ENCODE data around the gene NOX3. TPM values are rescaled to one million over a fixed set of nuclear protein-coding genes. Genes with fewer than 3 reads are reported as not detected.

The NOX3 gene, protein sequence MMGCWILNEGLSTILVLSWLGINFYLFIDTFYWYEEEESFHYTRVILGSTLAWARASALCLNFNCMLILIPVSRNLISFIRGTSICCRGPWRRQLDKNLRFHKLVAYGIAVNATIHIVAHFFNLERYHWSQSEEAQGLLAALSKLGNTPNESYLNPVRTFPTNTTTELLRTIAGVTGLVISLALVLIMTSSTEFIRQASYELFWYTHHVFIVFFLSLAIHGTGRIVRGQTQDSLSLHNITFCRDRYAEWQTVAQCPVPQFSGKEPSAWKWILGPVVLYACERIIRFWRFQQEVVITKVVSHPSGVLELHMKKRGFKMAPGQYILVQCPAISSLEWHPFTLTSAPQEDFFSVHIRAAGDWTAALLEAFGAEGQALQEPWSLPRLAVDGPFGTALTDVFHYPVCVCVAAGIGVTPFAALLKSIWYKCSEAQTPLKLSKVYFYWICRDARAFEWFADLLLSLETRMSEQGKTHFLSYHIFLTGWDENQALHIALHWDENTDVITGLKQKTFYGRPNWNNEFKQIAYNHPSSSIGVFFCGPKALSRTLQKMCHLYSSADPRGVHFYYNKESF
- total RNA-seq = not detected

DNA sequence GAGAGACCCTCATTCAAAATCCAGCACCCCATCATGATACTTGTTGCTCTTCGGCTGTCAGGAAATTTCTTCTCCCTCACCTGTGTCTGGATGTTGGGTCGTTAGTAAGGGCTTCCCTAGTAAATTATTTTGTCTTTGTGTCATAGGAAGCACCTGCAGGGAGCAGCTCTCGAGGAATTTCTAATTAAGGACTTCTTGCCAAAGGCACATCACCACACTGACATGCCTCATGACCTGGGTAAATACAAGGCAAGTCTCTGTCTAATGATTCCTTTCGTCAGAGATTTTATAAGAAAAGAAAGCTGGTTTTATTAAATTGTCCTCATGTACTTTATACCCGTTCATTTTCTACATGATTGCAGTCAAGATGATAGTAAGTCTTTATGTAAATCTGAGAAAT, at the start of gene NOX3:
Gene NOX3, minus strand, starts transcription at position 74 of the 400 bp plus-strand sequence. Its CDS starts 39 bp downstream, at position 35.
- no peaks in the 10 kb centered on the region for H3K4me1 ChIP-seq
- TF ChIP-seq, protein P1, sequence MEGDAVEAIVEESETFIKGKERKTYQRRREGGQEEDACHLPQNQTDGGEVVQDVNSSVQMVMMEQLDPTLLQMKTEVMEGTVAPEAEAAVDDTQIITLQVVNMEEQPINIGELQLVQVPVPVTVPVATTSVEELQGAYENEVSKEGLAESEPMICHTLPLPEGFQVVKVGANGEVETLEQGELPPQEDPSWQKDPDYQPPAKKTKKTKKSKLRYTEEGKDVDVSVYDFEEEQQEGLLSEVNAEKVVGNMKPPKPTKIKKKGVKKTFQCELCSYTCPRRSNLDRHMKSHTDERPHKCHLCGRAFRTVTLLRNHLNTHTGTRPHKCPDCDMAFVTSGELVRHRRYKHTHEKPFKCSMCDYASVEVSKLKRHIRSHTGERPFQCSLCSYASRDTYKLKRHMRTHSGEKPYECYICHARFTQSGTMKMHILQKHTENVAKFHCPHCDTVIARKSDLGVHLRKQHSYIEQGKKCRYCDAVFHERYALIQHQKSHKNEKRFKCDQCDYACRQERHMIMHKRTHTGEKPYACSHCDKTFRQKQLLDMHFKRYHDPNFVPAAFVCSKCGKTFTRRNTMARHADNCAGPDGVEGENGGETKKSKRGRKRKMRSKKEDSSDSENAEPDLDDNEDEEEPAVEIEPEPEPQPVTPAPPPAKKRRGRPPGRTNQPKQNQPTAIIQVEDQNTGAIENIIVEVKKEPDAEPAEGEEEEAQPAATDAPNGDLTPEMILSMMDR (IDR thresholded peaks at IDR 0.05) = no peak
- no peak for DNase-seq (ENCODE audit: low spot score)
- no peak within 1 kb of the TSS for H3K27ac ChIP-seq
- H3K36me3 ChIP-seq = no peaks in the 10 kb centered on the region
- no peak within 1 kb of the TSS for H3K4me3 ChIP-seq
- H3K27me3 ChIP-seq = no peaks in the 10 kb centered on the region
- no peaks in the 10 kb centered on the region for H3K9me3 ChIP-seq

DNA sequence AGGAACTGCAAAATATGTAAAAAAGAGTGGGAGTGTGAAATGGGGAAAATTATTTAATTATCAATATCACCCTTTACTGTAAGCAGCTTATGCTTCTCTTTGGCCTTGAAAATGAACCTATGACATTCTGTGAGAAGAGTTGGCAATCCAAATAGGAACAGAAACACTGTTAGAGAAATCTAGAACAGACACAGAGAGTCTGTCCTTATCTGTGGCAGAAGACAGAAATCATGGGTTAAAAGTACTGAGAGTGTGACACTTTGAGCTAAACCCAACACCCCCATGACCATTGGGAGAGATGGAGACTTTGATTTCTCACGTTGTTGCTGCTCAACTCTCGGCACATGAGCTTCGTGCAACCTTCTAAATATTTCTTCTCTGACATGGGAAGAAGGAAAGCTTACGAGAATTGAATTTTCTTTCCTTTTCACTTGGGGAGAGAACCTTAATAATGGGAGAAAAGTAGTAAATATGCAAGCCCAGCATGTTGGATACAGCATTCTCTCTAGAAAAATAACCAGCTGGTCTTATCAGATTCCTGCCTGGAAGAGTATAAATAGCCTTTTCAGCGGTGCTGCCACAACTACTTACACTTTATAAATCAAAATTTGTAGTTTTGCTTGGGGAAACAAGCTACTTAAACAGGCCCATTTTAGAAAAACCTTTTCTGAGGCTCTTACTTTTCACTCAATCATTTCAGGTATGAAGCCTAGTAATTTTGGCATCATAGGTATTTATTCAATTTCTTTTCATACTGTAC, 49.4 kb upstream of the NOX3 start:
- no peak for DNase-seq (ENCODE audit: low spot score)
- TF ChIP-seq, protein P1 (IDR thresholded peaks at IDR 0.05) = no peak
- H3K27me3 ChIP-seq = no peaks in the 10 kb centered on the region
- H3K4me3 ChIP-seq = no peak overlapping the region
- H3K36me3 ChIP-seq = no peaks in the 10 kb centered on the region
- H3K9me3 ChIP-seq = peaks cover 0 to 5% of the 10 kb centered on the region in 2 donors
- peaks cover 0 to 12% of the 10 kb centered on the region in 2 donors for H3K4me1 ChIP-seq
- no peak overlapping the region for H3K27ac ChIP-seq

DNA sequence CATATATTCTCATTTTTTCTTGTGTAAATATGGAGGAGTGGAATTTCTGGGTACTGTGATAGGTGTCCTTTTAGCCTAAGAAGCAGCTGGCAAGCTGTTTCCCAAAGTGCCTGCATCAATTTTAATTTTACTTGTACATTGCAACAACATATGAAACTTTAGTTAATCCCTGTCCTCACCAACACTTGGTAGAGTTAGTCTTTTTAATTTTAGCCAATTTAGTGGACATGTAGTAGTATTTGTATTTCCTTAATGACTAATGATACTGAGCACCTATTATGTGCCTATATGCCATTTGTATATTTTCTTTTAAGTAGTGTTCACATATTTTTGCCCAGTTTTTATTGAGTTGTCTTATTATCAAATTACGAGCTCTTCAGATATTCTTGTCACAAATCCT, 46.8 kb upstream of the NOX3 start:
- H3K4me1 ChIP-seq = peaks cover 0 to 12% of the 10 kb centered on the region in 2 donors
- H3K36me3 ChIP-seq = no peaks in the 10 kb centered on the region
- TF ChIP-seq, protein P1 (IDR thresholded peaks at IDR 0.05) = no peak
- no peaks in the 10 kb centered on the region for H3K27me3 ChIP-seq
- H3K27ac ChIP-seq = no peak overlapping the region
- H3K9me3 ChIP-seq = peaks cover 0 to 5% of the 10 kb centered on the region in 2 donors
- no peak overlapping the region for H3K4me3 ChIP-seq
- DNase-seq (ENCODE audit: low spot score) = no peak

DNA sequence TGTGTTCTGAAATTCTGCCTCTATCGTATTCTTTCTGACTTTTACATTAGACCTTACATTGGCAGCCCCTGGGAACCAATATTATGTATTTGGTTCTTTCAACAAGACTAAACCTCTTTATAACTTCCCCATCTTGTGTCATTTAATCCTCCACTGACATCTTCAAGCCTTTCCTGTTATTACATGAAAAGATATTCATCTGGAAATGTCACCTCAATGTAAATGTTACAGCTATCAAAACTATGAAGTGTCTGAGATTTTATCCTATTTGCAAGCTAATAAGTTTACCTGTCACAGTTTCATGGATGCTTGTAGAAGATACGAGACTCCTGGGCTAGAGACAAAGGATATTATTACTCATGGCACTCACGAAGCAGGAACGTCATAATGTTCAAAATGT, 43.9 kb upstream of the NOX3 start:
- no peak overlapping the region for H3K4me3 ChIP-seq
- H3K36me3 ChIP-seq = no peaks in the 10 kb centered on the region
- peaks cover 0 to 8% of the 10 kb centered on the region in 2 donors for H3K4me1 ChIP-seq
- H3K9me3 ChIP-seq = peaks cover 0 to 5% of the 10 kb centered on the region in 2 donors
- TF ChIP-seq, protein P1 (IDR thresholded peaks at IDR 0.05) = no peak
- no peak overlapping the region for H3K27ac ChIP-seq
- no peaks in the 10 kb centered on the region for H3K27me3 ChIP-seq
- DNase-seq (ENCODE audit: low spot score) = no peak

DNA sequence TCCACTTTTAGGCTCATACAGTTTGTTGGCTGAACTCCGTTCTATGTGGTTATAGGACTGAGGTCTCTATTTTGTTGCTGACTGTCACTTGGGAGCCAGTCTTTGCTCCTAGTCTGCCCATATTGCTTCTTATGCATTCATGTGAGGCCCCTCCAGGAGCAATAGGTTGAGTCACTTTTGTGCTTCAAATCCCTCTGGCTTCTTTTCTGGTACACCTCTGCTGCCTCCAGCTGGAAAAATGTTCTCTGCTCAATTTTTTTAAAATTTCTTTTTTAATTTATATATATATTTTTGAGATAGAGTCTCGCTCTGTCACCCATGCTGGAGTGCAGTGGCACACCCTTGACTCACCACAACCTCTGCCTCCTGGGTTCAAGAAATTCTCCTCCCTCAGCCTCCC, 42.7 kb upstream of the NOX3 start:
- TF ChIP-seq, protein P1 (IDR thresholded peaks at IDR 0.05) = no peak
- peaks cover 0 to 5% of the 10 kb centered on the region in 2 donors for H3K9me3 ChIP-seq

More for the DNA sequence above, 42.7 kb upstream of the NOX3 start:
- no peak overlapping the region for H3K27ac ChIP-seq
- H3K4me1 ChIP-seq = peaks cover 0 to 15% of the 10 kb centered on the region in 2 donors
- no peak for DNase-seq (ENCODE audit: low spot score)
- H3K36me3 ChIP-seq = no peaks in the 10 kb centered on the region
- no peaks in the 10 kb centered on the region for H3K27me3 ChIP-seq
- no peak overlapping the region for H3K4me3 ChIP-seq

Data from right atrium auricular region (tissue), 2 donors.